ENCODE data around the gene KIF2C. TPM values are rescaled to one million over a fixed set of nuclear protein-coding genes. Genes with fewer than 3 reads are reported as not detected.

The KIF2C gene
- total RNA-seq, 2 experiments from 2014 or later: 102 to 107 TPM

- CTCF ChIA-PET: interaction anchor here (0.5 to 3.0 kb wide), 4 partner anchors 9 to 554 kb away, joined by 3 to 20 read pairs (median 6); no protein-coding TSS in a partner anchor
- Mint-ChIP-seq H3K9me3 (ENCODE audit: low read depth) (no peaks in the 10 kb centered on the region), H3K27me3 (peaks cover 18% of the 10 kb centered on the region), H3K27ac (no peak overlapping the region), H3K4me1 (peaks cover 13% of the 10 kb centered on the region), H3K36me3 (no peaks in the 10 kb centered on the region), H3K4me3 (no peak overlapping the region)
- DNase-seq: no peak
- no peak for ATAC-seq
Measured at GRCh38 chr1:44707112-44707881, 32.3 kb upstream of the KIF2C start.

- Mint-ChIP-seq H3K27ac (peak overlapping the region; percentile 0), H3K9me3 (ENCODE audit: low read depth) (no peaks in the 10 kb centered on the region), H3K36me3 (no peaks in the 10 kb centered on the region), H3K27me3 (peaks cover 18% of the 10 kb centered on the region), H3K4me1 (peaks cover 13% of the 10 kb centered on the region), H3K4me3 (no peak overlapping the region)
- peak; percentile 79 for ATAC-seq
- CTCF ChIA-PET: interaction anchor here (0.5 to 2.3 kb wide), 4 partner anchors 12 to 553 kb away, joined by 3 to 8 read pairs (median 4); no protein-coding TSS in a partner anchor
- peak; percentile 50 for DNase-seq
Measured at GRCh38 chr1:44707959-44708831, 31.4 kb upstream of the KIF2C start.

GRCh38 chr1:44713321-44713781 lies 26.3 kb upstream of the KIF2C start:
- Mint-ChIP-seq H3K9me3 (ENCODE audit: low read depth) (no peaks in the 10 kb centered on the region), H3K36me3 (no peaks in the 10 kb centered on the region), H3K27me3 (peaks cover 18% of the 10 kb centered on the region), H3K4me1 (peaks cover 41% of the 10 kb centered on the region), H3K4me3 (no peak overlapping the region), H3K27ac (no peak overlapping the region)
- DNase-seq (no peak), ATAC-seq (no peak)
- CTCF ChIA-PET: interaction anchor here (1.0 to 1.4 kb wide), 4 partner anchors 18 to 63 kb away, joined by 3 read pairs; partner anchors contain the start of genes RNU5D-1 and TMEM53

DNA sequence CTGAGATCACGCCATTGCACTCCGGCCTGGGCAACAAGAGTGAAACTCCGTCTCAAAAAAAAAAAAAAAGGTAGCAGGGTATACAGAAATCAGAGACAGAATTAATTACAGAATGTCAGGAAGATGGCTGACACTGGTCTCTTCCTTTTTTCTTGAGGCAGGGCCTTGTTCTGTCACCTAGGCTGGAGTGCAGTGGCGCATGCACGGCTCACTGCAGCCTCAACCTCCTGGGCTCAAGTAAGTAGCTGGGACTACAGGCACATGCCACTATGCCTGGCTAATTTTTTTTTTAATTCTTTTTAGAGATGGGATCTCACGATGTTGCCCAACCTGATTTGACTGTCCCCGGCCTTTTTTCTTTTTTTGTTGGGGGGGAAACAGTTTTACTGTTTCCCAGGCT lies 25.1 kb upstream of the KIF2C start:
- H3K27ac Mint-ChIP-seq: peak overlapping the region; percentile 82
- no peak overlapping the region for H3K4me3 Mint-ChIP-seq
- no peaks in the 10 kb centered on the region for H3K36me3 Mint-ChIP-seq
- H3K27me3 Mint-ChIP-seq: peaks cover 13% of the 10 kb centered on the region
- CTCF ChIA-PET: interaction anchor here (0.8 to 5.7 kb wide), 8 partner anchors 8 to 590 kb away, joined by 3 to 52 read pairs (median 4); partner anchors contain the start of genes ARMH1, RNU5D-1 and TMEM53
- DNase-seq: no peak
- peaks cover 41% of the 10 kb centered on the region for H3K4me1 Mint-ChIP-seq
- ATAC-seq: no peak
- no peaks in the 10 kb centered on the region for H3K9me3 Mint-ChIP-seq (ENCODE audit: low read depth)

- CTCF ChIA-PET: interaction anchor here (0.8 to 5.7 kb wide), 10 partner anchors 8 to 590 kb away, joined by 3 to 52 read pairs (median 4); partner anchors contain the start of genes ARMH1, RNU5D-1, TMEM53 and UROD
- H3K4me1 Mint-ChIP-seq: peaks cover 43% of the 10 kb centered on the region
- peak overlapping the region; percentile 45 for H3K4me3 Mint-ChIP-seq
- peak overlapping the region; percentile 82 for H3K27ac Mint-ChIP-seq
- peaks cover 13% of the 10 kb centered on the region for H3K27me3 Mint-ChIP-seq
- DNase-seq (peak; percentile 83), ATAC-seq (peak; percentile 80)
- no peaks in the 10 kb centered on the region for H3K9me3 Mint-ChIP-seq (ENCODE audit: low read depth)
- H3K36me3 Mint-ChIP-seq: no peaks in the 10 kb centered on the region
Measured at GRCh38 chr1:44714944-44715571, 24.6 kb upstream of the KIF2C start.

DNA sequence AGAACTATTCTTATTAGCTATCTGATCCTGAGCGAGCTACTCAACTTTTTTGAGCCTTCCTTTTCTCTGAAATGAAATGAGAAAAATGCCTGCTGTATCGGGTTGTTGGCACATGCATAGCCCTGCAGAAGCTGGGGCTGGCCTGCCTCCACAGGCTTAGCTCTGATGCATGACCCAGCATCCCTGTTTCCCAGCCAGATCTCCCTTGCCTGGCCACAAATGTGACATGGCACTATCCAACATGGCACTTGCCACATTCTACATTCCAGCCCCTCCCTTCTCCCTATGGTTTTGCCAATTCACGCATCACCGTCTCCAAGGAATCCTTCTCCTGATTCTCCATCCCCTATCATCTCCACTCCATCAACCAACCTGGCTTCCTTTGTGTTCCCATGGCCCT lies 22.5 kb upstream of the KIF2C start:
- Mint-ChIP-seq H3K36me3 (no peaks in the 10 kb centered on the region), H3K4me1 (peaks cover 63% of the 10 kb centered on the region), H3K27me3 (no peaks in the 10 kb centered on the region), H3K9me3 (ENCODE audit: low read depth) (no peaks in the 10 kb centered on the region), H3K27ac (peak overlapping the region; percentile 3), H3K4me3 (no peak overlapping the region)
- DNase-seq (no peak), ATAC-seq (no peak)
- CTCF ChIA-PET: interaction anchor here (0.8 to 5.7 kb wide), 9 partner anchors 11 to 776 kb away, joined by 3 to 52 read pairs (median 4); partner anchors contain the start of gene RNU5D-1

DNA sequence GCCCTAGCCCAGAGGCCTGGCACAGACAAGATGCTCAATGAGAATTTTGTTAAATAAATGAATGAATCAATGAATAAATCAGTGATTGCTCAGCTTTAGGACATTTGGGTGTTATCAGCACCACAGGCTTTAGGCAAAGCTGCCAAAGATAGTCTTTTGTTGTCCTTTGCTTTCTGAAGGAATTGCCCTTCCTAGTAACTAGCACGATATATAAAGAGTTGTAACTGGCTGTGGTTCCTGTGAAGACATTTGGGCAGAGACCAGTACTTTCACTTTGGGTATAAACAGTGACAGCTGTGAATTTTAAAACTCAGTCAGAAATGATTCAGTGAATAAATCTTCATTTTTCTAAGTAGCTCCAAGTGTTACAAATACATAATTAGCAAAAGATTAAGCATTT lies 22.0 kb upstream of the KIF2C start:
- DNase-seq: no peak
- CTCF ChIA-PET: interaction anchor here (0.8 to 5.7 kb wide), 9 partner anchors 11 to 775 kb away, joined by 3 to 52 read pairs (median 6); partner anchors contain the start of genes ARMH1, RNU5D-1 and TMEM53
- Mint-ChIP-seq H3K4me3 (no peak overlapping the region), H3K27ac (peak overlapping the region; percentile 3), H3K9me3 (ENCODE audit: low read depth) (no peaks in the 10 kb centered on the region), H3K4me1 (peaks cover 65% of the 10 kb centered on the region), H3K27me3 (no peaks in the 10 kb centered on the region), H3K36me3 (no peaks in the 10 kb centered on the region)
- ATAC-seq: no peak

- no peak for ATAC-seq
- H3K9me3 Mint-ChIP-seq (ENCODE audit: low read depth): no peaks in the 10 kb centered on the region
- no peak overlapping the region for H3K4me3 Mint-ChIP-seq
- H3K27me3 Mint-ChIP-seq: no peaks in the 10 kb centered on the region
- H3K36me3 Mint-ChIP-seq: no peaks in the 10 kb centered on the region
- H3K4me1 Mint-ChIP-seq: peaks cover 68% of the 10 kb centered on the region
- CTCF ChIA-PET: interaction anchor here (0.8 to 5.7 kb wide), 8 partner anchors 12 to 775 kb away, joined by 3 to 52 read pairs (median 6); partner anchors contain the start of genes ARMH1, RNU5D-1 and TMEM53
- no peak overlapping the region for H3K27ac Mint-ChIP-seq
- no peak for DNase-seq
Measured at GRCh38 chr1:44718091-44718490, 21.5 kb upstream of the KIF2C start.

- Mint-ChIP-seq H3K4me1 (peaks cover 78% of the 10 kb centered on the region), H3K4me3 (no peak overlapping the region), H3K9me3 (ENCODE audit: low read depth) (no peaks in the 10 kb centered on the region), H3K27ac (no peak overlapping the region), H3K27me3 (no peaks in the 10 kb centered on the region), H3K36me3 (no peaks in the 10 kb centered on the region)
- no peak for ATAC-seq
- DNase-seq: no peak
- CTCF ChIA-PET: interaction anchor here (1.6 to 5.7 kb wide), 3 partner anchors 11 to 67 kb away, joined by 7 to 52 read pairs (median 9); partner anchors contain the start of genes ARMH1, RNU5D-1 and TMEM53
Measured at GRCh38 chr1:44719318-44719717, 20.3 kb upstream of the KIF2C start.

DNA sequence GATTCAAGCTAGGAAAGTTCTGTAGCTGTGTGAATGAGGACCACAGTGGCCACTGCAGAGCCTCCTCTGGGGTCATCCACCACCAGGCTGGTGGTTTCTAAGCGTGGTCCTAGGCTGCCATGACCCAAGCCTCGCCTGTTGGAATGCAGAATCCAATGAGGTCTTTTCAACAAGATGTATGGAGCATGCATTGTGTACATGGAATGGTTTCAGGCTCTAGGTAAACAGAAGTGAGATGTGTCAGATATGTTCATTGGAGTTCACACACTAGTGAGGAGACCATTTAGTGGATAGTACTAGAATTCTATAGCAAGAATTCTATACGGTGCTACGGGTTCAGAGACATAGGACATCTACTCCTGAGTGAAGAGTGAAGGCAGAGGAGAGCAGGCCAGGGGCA lies 19.4 kb upstream of the KIF2C start:
- Mint-ChIP-seq H3K9me3 (ENCODE audit: low read depth) (no peaks in the 10 kb centered on the region), H3K4me3 (no peak overlapping the region), H3K27ac (peak overlapping the region; percentile 98), H3K4me1 (peaks cover 78% of the 10 kb centered on the region), H3K36me3 (no peaks in the 10 kb centered on the region), H3K27me3 (no peaks in the 10 kb centered on the region)
- CTCF ChIA-PET: interaction anchor here (1.4 to 3.2 kb wide), 2 partner anchors 11 to 68 kb away, joined by 8 to 56 read pairs; partner anchors contain the start of gene RNU5D-1
- no peak for DNase-seq
- no peak for ATAC-seq

GRCh38 chr1:44721485-44722361 lies 17.9 kb upstream of the KIF2C start:
- Mint-ChIP-seq H3K4me3 (peak overlapping the region; percentile 35), H3K36me3 (no peaks in the 10 kb centered on the region), H3K27ac (peak overlapping the region; percentile 98), H3K9me3 (ENCODE audit: low read depth) (no peaks in the 10 kb centered on the region), H3K27me3 (no peaks in the 10 kb centered on the region), H3K4me1 (peaks cover 71% of the 10 kb centered on the region)
- CTCF ChIA-PET: interaction anchor here (0.7 to 3.2 kb wide), 12 partner anchors 10 to 863 kb away, joined by 3 to 56 read pairs (median 4); partner anchors contain the start of genes ARMH1, RNU5D-1 and TMEM53
- DNase-seq: peak; percentile 93
- peak; percentile 84 for ATAC-seq
